ENCODE results near the gene UNC13B. TPM values are rescaled to one million over a fixed set of nuclear protein-coding genes. Genes with fewer than 3 reads are reported as not detected.

The UNC13B gene
- total and polyA plus RNA-seq, 2 donors (not counting 1 experiment from before 2014, with no cell fraction given) = 0.19 to 0.25 TPM

GRCh38 chr9:35404865-35405264 is 243.1 kb downstream of the UNC13B start:
- Histone ChIP-seq H2AFZ (ENCODE audit: insufficient read depth, low read depth, low read length, poor library complexity, severe bottlenecking) (no peak overlapping the region), H3K9me3 (ENCODE audit: control extremely low read depth in 1 of 3, control insufficient read depth in 2 of 3, insufficient read depth in 1 of 3, low read length in 2 of 3) (peaks cover 0 to 5% (median 0%) of the 10 kb centered on the region in 3 donors), H3K9ac (ENCODE audit: low read length) (no peak overlapping the region), H3K4me1 (ENCODE audit: control insufficient read depth in 2 of 2, insufficient read depth in 2 of 2, low read length in 2 of 2) (no peaks in the 10 kb centered on the region), H3K4me3 (ENCODE audit: control extremely low read depth in 1 of 5, extremely low read depth in 1 of 5, insufficient read depth in 1 of 5, low read depth in 2 of 5, low read length in 4 of 5) (no peak overlapping the region), H3K4me2 (replicated peaks; ENCODE audit: low read depth, low read length, poor library complexity, severe bottlenecking) (no peak overlapping the region), H3K27me3 (replicated peaks in 1 of 4; ENCODE audit: control extremely low read depth in 1 of 4, control insufficient read depth in 3 of 4, insufficient read depth in 4 of 4, low read length in 3 of 4) (peaks cover 0 to 8% (median 0%) of the 10 kb centered on the region in 4 experiments), H3K36me3 (replicated peaks in 1 of 2; ENCODE audit: control extremely low read depth in 1 of 2, control insufficient read depth in 1 of 2, extremely low read depth in 1 of 2, insufficient read depth in 2 of 2, low read length in 1 of 2) (no peaks in the 10 kb centered on the region), H4K20me1 (ENCODE audit: control insufficient read depth, insufficient read depth, low read length, poor library complexity, severe bottlenecking) (no peaks in the 10 kb centered on the region), H3K27ac (ENCODE audit: low read length in 2 of 2) (no peak overlapping the region), H3K79me2 (ENCODE audit: control insufficient read depth, insufficient read depth, low read length) (no peaks in the 10 kb centered on the region)
- intact Hi-C loops (cut with micrococcal nuclease) = no loop called here
- DNase-seq (no peak), ATAC-seq (ENCODE audit: low read depth) (no peak)
- Mint-ChIP-seq H3K27me3 (peaks cover 25% of the 10 kb centered on the region), H3K4me3 (no peak overlapping the region), H3K9me3 (ENCODE audit: insufficient read depth) (no peaks in the 10 kb centered on the region), H3K4me1 (peaks cover 3% of the 10 kb centered on the region), H3K27ac (no peak overlapping the region)
- TF ChIP-seq EZH2 (IDR thresholded peaks at IDR 0.05; ENCODE audit: borderline replicate concordance, insufficient read depth, low read depth, low read length, poor library complexity, severe bottlenecking) (no peak), CTCF (IDR thresholded peaks at IDR 0.05) (no peak)
- 100% methylated on average over 1 of the region's 3 CpGs for WGBS (ENCODE audit: insufficient coverage)
- ChIA-PET CTCF (no interaction called here), POLR2A (no interaction called here)

GRCh38 chr9:35406183-35406959 is 244.6 kb downstream of the UNC13B start:
- H3K27ac ChIP-seq (ENCODE audit: low read length in 2 of 2) = no peak overlapping the region
- intact Hi-C loops (cut with micrococcal nuclease) = no loop called here
- WGBS (ENCODE audit: insufficient coverage) = 63% methylated on average over 25 of the region's 28 CpGs
- H3K4me3 ChIP-seq (ENCODE audit: control extremely low read depth in 1 of 5, extremely low read depth in 1 of 5, insufficient read depth in 1 of 5, low read depth in 2 of 5, low read length in 4 of 5) = no peak overlapping the region
- H3K4me1 Mint-ChIP-seq = peaks cover 3% of the 10 kb centered on the region
- peak overlapping the region; percentile 11 for H3K4me2 ChIP-seq (replicated peaks; ENCODE audit: low read depth, low read length, poor library complexity, severe bottlenecking)
- H4K20me1 ChIP-seq (ENCODE audit: control insufficient read depth, insufficient read depth, low read length, poor library complexity, severe bottlenecking) = no peaks in the 10 kb centered on the region
- H3K4me3 Mint-ChIP-seq = no peak overlapping the region
- H3K27ac Mint-ChIP-seq = no peak overlapping the region
- peak; percentile 15 for DNase-seq
- peaks cover 0 to 8% (median 0%) of the 10 kb centered on the region in 4 experiments for H3K27me3 ChIP-seq (replicated peaks in 1 of 4; ENCODE audit: control extremely low read depth in 1 of 4, control insufficient read depth in 3 of 4, insufficient read depth in 4 of 4, low read length in 3 of 4)
- no peak overlapping the region for H2AFZ ChIP-seq (ENCODE audit: insufficient read depth, low read depth, low read length, poor library complexity, severe bottlenecking)
- CTCF ChIA-PET = no interaction called here
- H3K79me2 ChIP-seq (ENCODE audit: control insufficient read depth, insufficient read depth, low read length) = no peaks in the 10 kb centered on the region
- no peaks in the 10 kb centered on the region for H3K9me3 Mint-ChIP-seq (ENCODE audit: insufficient read depth)
- ATAC-seq (ENCODE audit: low read depth) = peak; percentile 39
- POLR2A ChIA-PET = no interaction called here
- no peak for TF ChIP-seq EZH2 (IDR thresholded peaks at IDR 0.05; ENCODE audit: borderline replicate concordance, insufficient read depth, low read depth, low read length, poor library complexity, severe bottlenecking)
- no peak for TF ChIP-seq CTCF (IDR thresholded peaks at IDR 0.05)
- no peak overlapping the region for H3K9ac ChIP-seq (ENCODE audit: low read length)
- H3K27me3 Mint-ChIP-seq = peaks cover 25% of the 10 kb centered on the region
- no peaks in the 10 kb centered on the region for H3K4me1 ChIP-seq (ENCODE audit: control insufficient read depth in 2 of 2, insufficient read depth in 2 of 2, low read length in 2 of 2)
- peaks cover 0 to 5% (median 0%) of the 10 kb centered on the region in 3 donors for H3K9me3 ChIP-seq (ENCODE audit: control extremely low read depth in 1 of 3, control insufficient read depth in 2 of 3, insufficient read depth in 1 of 3, low read length in 2 of 3)
- H3K36me3 ChIP-seq (replicated peaks in 1 of 2; ENCODE audit: control extremely low read depth in 1 of 2, control insufficient read depth in 1 of 2, extremely low read depth in 1 of 2, insufficient read depth in 2 of 2, low read length in 1 of 2) = no peaks in the 10 kb centered on the region

Measured in B cell (primary cell).